ENCODE results near the gene POLR1A. TPM values are rescaled to one million over a fixed set of nuclear protein-coding genes. Genes with fewer than 3 reads are reported as not detected.

POLR1A gene
- total and polyA plus RNA-seq, 2 of the 13 experiments (the other 11 are each of a cell fraction or from before 2014, with no cell fraction given) = 7.2 to 39.9 TPM

DNA sequence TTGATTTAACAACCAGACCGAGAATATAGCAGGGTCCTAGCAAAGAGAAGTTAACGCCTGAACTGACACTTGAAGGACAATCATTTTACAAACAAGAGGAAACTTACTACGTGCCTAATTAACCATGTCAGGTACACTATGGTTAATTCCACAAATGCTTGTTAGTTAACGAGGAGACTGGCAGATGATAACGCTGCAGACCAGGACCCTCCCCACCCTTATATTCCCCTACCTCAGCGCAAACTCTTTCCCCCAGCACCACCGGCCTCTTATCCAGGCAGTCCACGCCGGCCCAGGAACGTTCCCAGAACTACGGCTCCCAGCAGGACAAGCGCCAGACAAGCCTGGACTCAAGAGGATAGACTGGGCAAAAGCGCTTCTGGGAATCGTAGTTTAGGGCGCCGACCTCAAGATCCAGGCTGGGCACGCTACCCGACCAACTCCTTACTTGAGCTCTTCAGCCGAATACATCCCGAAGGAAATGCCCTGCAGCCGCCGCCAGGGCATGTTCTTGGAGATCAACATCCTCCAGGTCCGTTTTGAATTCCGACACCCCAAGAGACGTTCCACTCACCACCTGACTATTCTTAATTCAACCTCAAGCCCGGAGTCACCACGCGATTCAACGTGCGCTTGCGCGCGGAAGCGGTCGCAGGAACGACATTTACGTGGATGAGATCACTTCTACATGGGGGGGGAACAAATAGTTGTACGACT is at the start of gene POLR1A (continued):
- TF ChIP-seq, protein P1, sequence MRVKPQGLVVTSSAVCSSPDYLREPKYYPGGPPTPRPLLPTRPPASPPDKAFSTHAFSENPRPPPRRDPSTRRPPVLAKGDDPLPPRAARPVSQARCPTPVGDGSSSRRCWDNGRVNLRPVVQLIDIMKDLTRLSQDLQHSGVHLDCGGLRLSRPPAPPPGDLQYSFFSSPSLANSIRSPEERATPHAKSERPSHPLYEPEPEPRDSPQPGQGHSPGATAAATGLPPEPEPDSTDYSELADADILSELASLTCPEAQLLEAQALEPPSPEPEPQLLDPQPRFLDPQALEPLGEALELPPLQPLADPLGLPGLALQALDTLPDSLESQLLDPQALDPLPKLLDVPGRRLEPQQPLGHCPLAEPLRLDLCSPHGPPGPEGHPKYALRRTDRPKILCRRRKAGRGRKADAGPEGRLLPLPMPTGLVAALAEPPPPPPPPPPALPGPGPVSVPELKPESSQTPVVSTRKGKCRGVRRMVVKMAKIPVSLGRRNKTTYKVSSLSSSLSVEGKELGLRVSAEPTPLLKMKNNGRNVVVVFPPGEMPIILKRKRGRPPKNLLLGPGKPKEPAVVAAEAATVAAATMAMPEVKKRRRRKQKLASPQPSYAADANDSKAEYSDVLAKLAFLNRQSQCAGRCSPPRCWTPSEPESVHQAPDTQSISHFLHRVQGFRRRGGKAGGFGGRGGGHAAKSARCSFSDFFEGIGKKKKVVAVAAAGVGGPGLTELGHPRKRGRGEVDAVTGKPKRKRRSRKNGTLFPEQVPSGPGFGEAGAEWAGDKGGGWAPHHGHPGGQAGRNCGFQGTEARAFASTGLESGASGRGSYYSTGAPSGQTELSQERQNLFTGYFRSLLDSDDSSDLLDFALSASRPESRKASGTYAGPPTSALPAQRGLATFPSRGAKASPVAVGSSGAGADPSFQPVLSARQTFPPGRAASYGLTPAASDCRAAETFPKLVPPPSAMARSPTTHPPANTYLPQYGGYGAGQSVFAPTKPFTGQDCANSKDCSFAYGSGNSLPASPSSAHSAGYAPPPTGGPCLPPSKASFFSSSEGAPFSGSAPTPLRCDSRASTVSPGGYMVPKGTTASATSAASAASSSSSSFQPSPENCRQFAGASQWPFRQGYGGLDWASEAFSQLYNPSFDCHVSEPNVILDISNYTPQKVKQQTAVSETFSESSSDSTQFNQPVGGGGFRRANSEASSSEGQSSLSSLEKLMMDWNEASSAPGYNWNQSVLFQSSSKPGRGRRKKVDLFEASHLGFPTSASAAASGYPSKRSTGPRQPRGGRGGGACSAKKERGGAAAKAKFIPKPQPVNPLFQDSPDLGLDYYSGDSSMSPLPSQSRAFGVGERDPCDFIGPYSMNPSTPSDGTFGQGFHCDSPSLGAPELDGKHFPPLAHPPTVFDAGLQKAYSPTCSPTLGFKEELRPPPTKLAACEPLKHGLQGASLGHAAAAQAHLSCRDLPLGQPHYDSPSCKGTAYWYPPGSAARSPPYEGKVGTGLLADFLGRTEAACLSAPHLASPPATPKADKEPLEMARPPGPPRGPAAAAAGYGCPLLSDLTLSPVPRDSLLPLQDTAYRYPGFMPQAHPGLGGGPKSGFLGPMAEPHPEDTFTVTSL (CRISPR knock-in tag; IDR thresholded peaks at IDR 0.05; ENCODE audit: borderline replicate concordance) = peak; percentile 33; the same call in 1 of the 2 replicates
- TF ChIP-seq MED13 (CRISPR knock-in tag; IDR thresholded peaks at IDR 0.05) (no peak), GPN1 (CRISPR knock-in tag; IDR thresholded peaks at IDR 0.05; ENCODE audit: borderline replicate concordance) (no peak), BORCS8-MEF2B (CRISPR knock-in tag; IDR thresholded peaks at IDR 0.05) (peak; percentile 17; the same call in 1 of the 2 replicates), SETDB1 (CRISPR knock-in tag; IDR thresholded peaks at IDR 0.05; ENCODE audit: borderline replicate concordance) (no peak), ZNF552 (CRISPR knock-in tag; IDR thresholded peaks at IDR 0.05; ENCODE audit: borderline replicate concordance) (no peak), REL (CRISPR knock-in tag; conservative IDR thresholded peaks at IDR 0.05) (no peak), SIN3B (IDR thresholded peaks at IDR 0.05; ENCODE audit: low read length) (no peak), FOSL1 (CRISPR knock-in tag; IDR thresholded peaks at IDR 0.05; ENCODE audit: borderline replicate concordance) (no peak), FOXK1 (CRISPR knock-in tag; IDR thresholded peaks at IDR 0.05; ENCODE audit: borderline replicate concordance, low read depth) (peak; percentile 24; the same call in 1 of the 2 replicates), SIX1 (CRISPR knock-in tag; IDR thresholded peaks at IDR 0.05; ENCODE audit: borderline replicate concordance) (no peak), SOX5 (CRISPR knock-in tag; IDR thresholded peaks at IDR 0.05; ENCODE audit: borderline replicate concordance) (0 out of 2 replicates have a peak, but pooled peaks have one; percentile 4), NBN (conservative IDR thresholded peaks at IDR 0.05) (no peak)
- TF ChIP-seq, protein P2, sequence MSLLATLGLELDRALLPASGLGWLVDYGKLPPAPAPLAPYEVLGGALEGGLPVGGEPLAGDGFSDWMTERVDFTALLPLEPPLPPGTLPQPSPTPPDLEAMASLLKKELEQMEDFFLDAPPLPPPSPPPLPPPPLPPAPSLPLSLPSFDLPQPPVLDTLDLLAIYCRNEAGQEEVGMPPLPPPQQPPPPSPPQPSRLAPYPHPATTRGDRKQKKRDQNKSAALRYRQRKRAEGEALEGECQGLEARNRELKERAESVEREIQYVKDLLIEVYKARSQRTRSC (CRISPR knock-in tag; IDR thresholded peaks at IDR 0.05; ENCODE audit: low read depth) = no peak
- TF ChIP-seq, protein P3, sequence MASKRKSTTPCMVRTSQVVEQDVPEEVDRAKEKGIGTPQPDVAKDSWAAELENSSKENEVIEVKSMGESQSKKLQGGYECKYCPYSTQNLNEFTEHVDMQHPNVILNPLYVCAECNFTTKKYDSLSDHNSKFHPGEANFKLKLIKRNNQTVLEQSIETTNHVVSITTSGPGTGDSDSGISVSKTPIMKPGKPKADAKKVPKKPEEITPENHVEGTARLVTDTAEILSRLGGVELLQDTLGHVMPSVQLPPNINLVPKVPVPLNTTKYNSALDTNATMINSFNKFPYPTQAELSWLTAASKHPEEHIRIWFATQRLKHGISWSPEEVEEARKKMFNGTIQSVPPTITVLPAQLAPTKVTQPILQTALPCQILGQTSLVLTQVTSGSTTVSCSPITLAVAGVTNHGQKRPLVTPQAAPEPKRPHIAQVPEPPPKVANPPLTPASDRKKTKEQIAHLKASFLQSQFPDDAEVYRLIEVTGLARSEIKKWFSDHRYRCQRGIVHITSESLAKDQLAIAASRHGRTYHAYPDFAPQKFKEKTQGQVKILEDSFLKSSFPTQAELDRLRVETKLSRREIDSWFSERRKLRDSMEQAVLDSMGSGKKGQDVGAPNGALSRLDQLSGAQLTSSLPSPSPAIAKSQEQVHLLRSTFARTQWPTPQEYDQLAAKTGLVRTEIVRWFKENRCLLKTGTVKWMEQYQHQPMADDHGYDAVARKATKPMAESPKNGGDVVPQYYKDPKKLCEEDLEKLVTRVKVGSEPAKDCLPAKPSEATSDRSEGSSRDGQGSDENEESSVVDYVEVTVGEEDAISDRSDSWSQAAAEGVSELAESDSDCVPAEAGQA (IDR thresholded peaks at IDR 0.05; ENCODE audit: low read depth) = no peak
- TF ChIP-seq, protein P3 (CRISPR knock-in tag; IDR thresholded peaks at IDR 0.05; ENCODE audit: borderline replicate concordance) = no peak
